DMS53 treated with DMSO at 0.1 percent for 48 hours (cell line): ENCODE results near the gene ANKS6.
"Not testable (repeated sequence)": the region's sequence is repeated elsewhere in the genome, so short reads cannot be mapped to it uniquely, and the experiment has no call there.

ENCODE experiments used
- DNase-seq: peaks from one replicate; lab custom pipeline; 2025; ENCODE audit not compliant: unreplicated experiment; lab: John Stamatoyannopoulos, UW

The ANKS6 gene

GRCh38 chr9:98707166-98708102, 88.9 kb downstream of the ANKS6 start:
- DNase-seq, result peak; percentile 77

- peak; percentile 73 for DNase-seq
Observed at GRCh38 chr9:98706651-98707165, 89.6 kb downstream of the ANKS6 start.

GRCh38 chr9:98702835-98703380, 93.4 kb downstream of the ANKS6 start:
- no peak for DNase-seq

GRCh38 chr9:98702340-98702739, 94.0 kb downstream of the ANKS6 start:
- no peak for DNase-seq

- DNase-seq, result no peak
Observed at GRCh38 chr9:98701576-98701975, 94.8 kb downstream of the ANKS6 start.

- DNase-seq, result no peak
Observed at GRCh38 chr9:98700801-98701200, 95.6 kb downstream of the ANKS6 start.

GRCh38 chr9:98698856-98699255, 97.5 kb downstream of the ANKS6 start:
- DNase-seq, result no peak

- DNase-seq, result no peak
Observed at GRCh38 chr9:98694943-98695342, 101.4 kb downstream of the ANKS6 start.

GRCh38 chr9:98692392-98692791, 104.0 kb downstream of the ANKS6 start:
- DNase-seq, result no peak

GRCh38 chr9:98691890-98692289, 104.5 kb downstream of the ANKS6 start:
- DNase-seq, result no peak

- no peak for DNase-seq
Observed at GRCh38 chr9:98690686-98691085, 105.7 kb downstream of the ANKS6 start.

- DNase-seq, result no peak
Observed at GRCh38 chr9:98688710-98689495, 107.5 kb downstream of the ANKS6 start.

- DNase-seq, result no peak
Observed at GRCh38 chr9:98687911-98688310, 108.4 kb downstream of the ANKS6 start.

- DNase-seq, result no peak
Observed at GRCh38 chr9:98686961-98687855, 109.1 kb downstream of the ANKS6 start.

GRCh38 chr9:98684816-98685215, 111.5 kb downstream of the ANKS6 start:
- DNase-seq, result not testable (repeated sequence)
